HFF-Myc (cell line): ENCODE measurements around the gene GPR156.

Experiments used
- DNase-seq: peaks from one replicate; pipeline ENCODE4 v3.0.0-alpha.2; 2011; ENCODE audit warnings: low read depth; ENCODE audit errors: extremely low read depth
- H3K4me3 ChIP-seq: replicated peaks from 2 replicates; pipeline ENCODE4 v1.5.1; 2011; ENCODE audit warnings: low read depth, mild to moderate bottlenecking, control low read depth, low read length
- TF ChIP-seq, protein P1 (sequence below): IDR thresholded peaks from 2 replicates; pipeline ENCODE4 v1.5.1; 2012; ENCODE audit warnings: mild to moderate bottlenecking, low read depth, low read length, control low read depth; ENCODE audit errors: missing control alignments

GPR156 gene

DNA sequence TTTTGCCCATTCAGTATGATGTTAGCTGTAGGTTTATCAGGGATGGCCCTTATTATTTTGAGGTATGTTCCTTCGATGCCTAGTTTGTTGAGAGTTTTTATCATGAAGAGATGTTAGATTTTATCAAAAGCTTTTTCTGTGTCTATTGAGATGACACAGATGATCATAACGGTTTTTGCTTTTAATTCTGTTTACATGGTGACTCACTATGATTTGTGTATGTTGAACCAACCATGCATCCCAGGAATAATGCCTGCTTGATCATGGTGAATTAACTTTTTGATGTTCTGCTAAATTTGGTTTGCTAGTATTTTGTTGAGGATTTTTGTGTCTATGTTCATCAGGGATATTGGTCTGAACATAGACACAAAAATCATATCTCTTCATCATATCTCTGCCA lies 8.3 kb downstream of the GPR156 start:
- TF ChIP-seq, protein P1, sequence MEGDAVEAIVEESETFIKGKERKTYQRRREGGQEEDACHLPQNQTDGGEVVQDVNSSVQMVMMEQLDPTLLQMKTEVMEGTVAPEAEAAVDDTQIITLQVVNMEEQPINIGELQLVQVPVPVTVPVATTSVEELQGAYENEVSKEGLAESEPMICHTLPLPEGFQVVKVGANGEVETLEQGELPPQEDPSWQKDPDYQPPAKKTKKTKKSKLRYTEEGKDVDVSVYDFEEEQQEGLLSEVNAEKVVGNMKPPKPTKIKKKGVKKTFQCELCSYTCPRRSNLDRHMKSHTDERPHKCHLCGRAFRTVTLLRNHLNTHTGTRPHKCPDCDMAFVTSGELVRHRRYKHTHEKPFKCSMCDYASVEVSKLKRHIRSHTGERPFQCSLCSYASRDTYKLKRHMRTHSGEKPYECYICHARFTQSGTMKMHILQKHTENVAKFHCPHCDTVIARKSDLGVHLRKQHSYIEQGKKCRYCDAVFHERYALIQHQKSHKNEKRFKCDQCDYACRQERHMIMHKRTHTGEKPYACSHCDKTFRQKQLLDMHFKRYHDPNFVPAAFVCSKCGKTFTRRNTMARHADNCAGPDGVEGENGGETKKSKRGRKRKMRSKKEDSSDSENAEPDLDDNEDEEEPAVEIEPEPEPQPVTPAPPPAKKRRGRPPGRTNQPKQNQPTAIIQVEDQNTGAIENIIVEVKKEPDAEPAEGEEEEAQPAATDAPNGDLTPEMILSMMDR, result no peak
- no peak for DNase-seq
- H3K4me3 ChIP-seq, result no peak overlapping the region

GRCh38 chr3:120275618-120276017 lies 9.4 kb downstream of the GPR156 start:
- no peak overlapping the region for H3K4me3 ChIP-seq
- DNase-seq, result no peak
- TF ChIP-seq, protein P1, result no peak

DNA sequence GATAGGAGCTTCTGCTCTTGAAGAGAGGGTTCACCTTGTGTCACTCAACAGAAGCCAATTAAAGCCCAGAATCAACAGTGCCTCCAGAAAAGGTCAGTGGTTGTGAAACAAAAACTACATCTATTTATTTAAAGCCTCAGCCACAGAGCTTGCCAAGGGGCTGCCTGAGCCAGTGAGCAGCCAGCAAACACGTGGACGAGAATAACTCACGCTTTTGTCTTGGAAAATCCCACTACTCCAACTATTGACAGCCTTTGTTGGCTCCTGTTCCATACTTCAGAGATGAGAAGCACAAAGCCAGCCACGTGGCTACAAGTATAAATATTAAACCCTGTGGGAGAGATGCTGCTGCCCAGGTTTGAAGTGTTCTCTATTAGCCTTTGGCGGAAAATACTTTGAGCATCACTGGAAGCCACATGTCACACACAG lies 10.3 kb downstream of the GPR156 start:
- no peak for DNase-seq
- H3K4me3 ChIP-seq, result no peak overlapping the region
- TF ChIP-seq, protein P1, result no peak

GRCh38 chr3:120272286-120272685 lies 12.7 kb downstream of the GPR156 start:
- no peak overlapping the region for H3K4me3 ChIP-seq
- DNase-seq, result no peak
- TF ChIP-seq, protein P1, result no peak

DNA sequence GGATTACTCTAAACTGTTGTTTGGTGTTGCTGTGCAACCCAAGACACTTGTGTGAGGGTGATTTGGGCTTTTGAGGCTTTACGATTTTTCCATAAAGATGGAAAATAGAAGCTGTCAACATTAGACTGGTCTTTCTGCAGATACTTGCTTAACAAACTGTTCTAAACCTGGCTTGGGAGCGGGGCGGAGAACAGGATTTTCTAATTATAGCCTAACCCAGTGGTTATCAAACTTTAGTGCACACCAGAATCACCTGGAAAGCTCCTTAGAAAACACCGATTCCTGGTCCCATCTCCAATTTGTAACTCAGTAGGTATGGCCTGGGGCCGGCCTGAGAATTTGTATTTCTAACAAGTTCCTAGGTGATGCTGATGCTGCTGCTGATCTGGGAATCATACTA lies 19.0 kb downstream of the GPR156 start:
- TF ChIP-seq, protein P1, result no peak
- no peak for DNase-seq
- no peak overlapping the region for H3K4me3 ChIP-seq

GRCh38 chr3:120264963-120265362 lies 20.1 kb downstream of the GPR156 start:
- TF ChIP-seq, protein P1, result no peak
- no peak overlapping the region for H3K4me3 ChIP-seq
- no peak for DNase-seq

DNA sequence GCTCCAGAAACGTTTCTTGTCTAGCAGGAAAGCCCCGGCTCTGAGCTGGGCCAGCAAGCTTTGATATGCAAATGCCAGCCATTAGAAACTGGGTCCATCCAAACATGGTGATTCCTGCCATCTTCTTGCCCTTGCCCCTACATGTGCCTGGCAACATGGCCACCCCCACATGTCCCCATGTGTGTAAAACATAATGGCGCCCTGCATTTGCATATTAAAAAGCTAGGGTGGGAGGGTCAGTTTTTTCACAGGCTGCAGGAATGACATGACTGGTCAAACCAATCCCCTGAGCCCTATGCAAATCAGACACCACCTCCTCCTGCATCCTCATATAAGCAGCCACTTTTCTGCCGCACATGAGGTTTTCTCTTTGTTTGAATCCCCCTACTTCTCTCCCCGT lies 21.2 kb downstream of the GPR156 start:
- TF ChIP-seq, protein P1, result no peak
- DNase-seq, result no peak
- H3K4me3 ChIP-seq, result no peak overlapping the region
